Heart right ventricle (tissue), 16 donors: ENCODE data around the gene SPTBN5. TPM values are rescaled to one million over a fixed set of nuclear protein-coding genes. Genes with fewer than 3 reads are reported as not detected.

Experiments
- ATAC-seq, 8 donors: fragments of 200-7000 bp; cut with Tn5 transposase; one replicate each; pipeline ENCODE4 v1.9.1; 2020; ENCODE audit warnings: mild to moderate bottlenecking in 8 of 8, moderate library complexity in 8 of 8, moderate number of reproducible peaks in 1 of 8
- DNase-seq, 2 donors: peaks; one replicate each; pipeline ENCODE4 v3.0.0-alpha.2; 2020
- H3K27ac ChIP-seq, 10 donors: fragments of 200-600 bp; sonication (generic) in 2 of 10; one replicate each; pipeline versions ENCODE4 v1.5.0 to v1.8.0; 2020 to 2022; ENCODE audit warnings: mild to moderate bottlenecking in 3 of 10
- H3K27me3 ChIP-seq, 7 donors: fragments of 200-600 bp; one replicate each; pipeline ENCODE4 v1.8.0; 2021 to 2022; ENCODE audit warnings: mild to moderate bottlenecking in 2 of 7
- H3K36me3 ChIP-seq, 9 donors: fragments of 200-600 bp; sonication (generic) in 1 of 9; one replicate each; pipeline versions ENCODE4 v1.5.0 to v1.8.0; 2020 to 2022; ENCODE audit warnings: mild to moderate bottlenecking in 2 of 9
- H3K4me1 ChIP-seq, 9 donors: fragments of 200-600 bp; sonication (generic) in 1 of 9; one replicate each; pipeline versions ENCODE4 v1.5.0 to v1.8.0; 2020 to 2022; ENCODE audit warnings: mild to moderate bottlenecking in 4 of 9
- H3K4me3 ChIP-seq, 10 donors: fragments of 200-600 bp; sonication (generic) in 2 of 10; one replicate each; pipeline versions ENCODE4 v1.5.0 to v1.8.0; 2020 to 2022; ENCODE audit warnings: mild to moderate bottlenecking in 7 of 10, moderate library complexity in 2 of 10
- H3K9me3 ChIP-seq, 11 donors: fragments of 200-600 bp in 10 of 11; sonication (generic) in 2 of 11; one replicate each; pipeline versions ENCODE4 v1.5.0 to v1.8.0; 2013 to 2022; ENCODE audit warnings: mild to moderate bottlenecking in 2 of 11, control low read depth in 1 of 11, moderate library complexity in 1 of 11
- WGBS, 2 donors: extraction: QIAGEN DNeasy Blood & Tissue Kit; methylation state at CpG; one replicate each; pipeline ENCODE4 v1.1.7; 2013; ENCODE audit warnings: inconsistent platforms in 1 of 2; 5-methylcytosine and 5-hydroxymethylcytosine counted together
- intact Hi-C, 10 donors: fragments of 100-400 bp; cut with DNase I; formaldehyde crosslinking; loops; one replicate each; pipeline versions ENCODE4 v1.11.1 to v1.14.2; 2022
- polyA plus RNA-seq, 2 donors: library from polyadenylated mRNA; stranded (reverse); fragments of 200-250 nt; gene quantifications; one replicate each; pipeline ENCODE4 v1.2.3, GENCODE V29; 2013
- total RNA-seq, 10 donors: library from RNA; stranded (reverse); fragmentation: NEBNext Ultra II Directional in 3 of 10; extraction: Animal tissue kit (Norgen Biotek cat#: 25700) in 3 of 10; gene quantifications; one replicate each; pipeline versions ENCODE4 v1.2.1 to v1.2.4, GENCODE V29; 2021 to 2023
- TF ChIP-seq, protein P1 (sequence below), 9 donors: fragments of 200-600 bp; sonication (generic) in 2 of 9; IDR thresholded peaks; one replicate each; pipeline versions ENCODE4 v1.5.0 to v1.8.0; 2021 to 2022; ENCODE audit warnings: antibody characterized with exemption in 9 of 9, mild to moderate bottlenecking in 5 of 9, moderate library complexity in 1 of 9
- donor health status: Arrhythmogenic right ventricular cardiomyopathy.
- donor health status: ischemic (EF 13 %, LVEDD 7.1; RV severe dilation, severe dysfunction).
- donor health status: healthy with polysubstance abuse.
- donor health status: DM: no; HTN: yes; CAD: no.
- donor health status: DM: no; HTN: no; CAD: no.
- donor health status: ischemic (EF 25% LVEDD 6.9; RV normal size, moderate dysfunction).
- donor health status: ischemic (EF 25% LVEDD 5.7; RV mildly dilated, moderate dysfunction).
- donor health status: healthy.
- donor health status: DM: yes; HTN: yes; CAD: no.
- donor health status: Ischemic cardiomyopathy.
- donor health status: ischemic (EF 35%, LVEDD 5.7; RV mildly dilated, moderate dysfunction).
- donor health status: nonischemic (EF 11% LVEDD 7.7; RV severe dilation, severe dysfunction).
- donor health status: DM: yes; HTN: yes; CAD: no.
- donor health status: PGD.
- donor health status: ischemic (EF 29% LVEDD 5.4; RV normal size, mild dysfunction).
- donor health status: nonischemic (EF 23%, LVEDD 6.1; RV moderate dilation, normal function).

The SPTBN5 gene
- total and polyA plus RNA-seq, 12 donors = 0.94 to 8.7 (median 2.4) TPM

DNA sequence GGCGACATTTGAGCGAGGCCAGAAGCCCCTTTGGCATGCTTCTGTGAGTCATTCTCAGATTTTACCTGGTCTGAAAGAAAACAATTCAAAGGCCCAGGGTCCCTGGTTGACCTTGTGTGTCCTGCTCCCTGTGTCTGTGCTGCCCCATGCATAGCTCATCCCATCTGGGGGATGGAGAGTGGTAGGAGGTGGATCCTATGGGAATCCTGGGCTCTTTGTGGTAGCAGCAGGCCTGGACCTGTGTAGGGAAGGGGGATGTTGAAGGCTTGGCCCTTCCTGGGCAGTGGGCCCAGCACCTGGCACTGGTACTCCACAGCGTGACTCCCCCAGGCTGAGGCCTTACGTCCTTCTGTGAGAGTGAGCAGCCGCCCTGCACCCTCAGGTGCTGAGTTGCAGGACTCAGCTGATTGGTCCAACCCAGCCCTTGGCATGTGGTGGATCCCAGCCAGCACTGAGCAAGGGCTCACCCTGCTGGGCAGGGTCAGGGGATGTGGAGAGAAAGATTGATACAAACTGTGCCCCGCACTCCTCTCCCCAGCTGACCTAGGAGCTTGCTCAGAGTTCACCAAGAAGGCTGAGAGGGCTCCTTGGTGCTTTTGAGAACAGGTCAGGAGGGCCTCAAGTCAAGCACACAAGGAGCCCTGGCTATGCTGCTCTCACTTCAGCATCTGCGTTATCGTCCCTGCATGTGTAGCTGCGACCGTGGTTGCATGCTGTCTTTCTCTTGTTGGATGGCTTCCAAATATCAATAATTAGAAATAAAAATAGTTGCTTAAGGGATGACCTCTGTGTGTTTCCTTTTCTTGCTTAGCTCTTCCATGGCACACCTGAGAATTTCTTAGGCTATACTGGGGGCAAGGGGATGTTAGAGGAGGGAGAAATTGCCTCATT is 87.3 kb downstream of the SPTBN5 start:
- Histone ChIP-seq H3K27me3 (no peaks in the 10 kb centered on the region), H3K9me3 (no peaks in the 10 kb centered on the region), H3K4me1 (peaks cover 0 to 39% (median 6%) of the 10 kb centered on the region in 9 donors), H3K4me3 (no peak overlapping the region), H3K36me3 (peaks cover 0 to 8% (median 0%) of the 10 kb centered on the region in 9 donors), H3K27ac (no peak overlapping the region)
- peak; percentile 39 to 77 (median 61) for ATAC-seq
- WGBS, 2 donors = 55 to 79% methylated on average over 10 of the region's 10 CpGs
- TF ChIP-seq, protein P1, sequence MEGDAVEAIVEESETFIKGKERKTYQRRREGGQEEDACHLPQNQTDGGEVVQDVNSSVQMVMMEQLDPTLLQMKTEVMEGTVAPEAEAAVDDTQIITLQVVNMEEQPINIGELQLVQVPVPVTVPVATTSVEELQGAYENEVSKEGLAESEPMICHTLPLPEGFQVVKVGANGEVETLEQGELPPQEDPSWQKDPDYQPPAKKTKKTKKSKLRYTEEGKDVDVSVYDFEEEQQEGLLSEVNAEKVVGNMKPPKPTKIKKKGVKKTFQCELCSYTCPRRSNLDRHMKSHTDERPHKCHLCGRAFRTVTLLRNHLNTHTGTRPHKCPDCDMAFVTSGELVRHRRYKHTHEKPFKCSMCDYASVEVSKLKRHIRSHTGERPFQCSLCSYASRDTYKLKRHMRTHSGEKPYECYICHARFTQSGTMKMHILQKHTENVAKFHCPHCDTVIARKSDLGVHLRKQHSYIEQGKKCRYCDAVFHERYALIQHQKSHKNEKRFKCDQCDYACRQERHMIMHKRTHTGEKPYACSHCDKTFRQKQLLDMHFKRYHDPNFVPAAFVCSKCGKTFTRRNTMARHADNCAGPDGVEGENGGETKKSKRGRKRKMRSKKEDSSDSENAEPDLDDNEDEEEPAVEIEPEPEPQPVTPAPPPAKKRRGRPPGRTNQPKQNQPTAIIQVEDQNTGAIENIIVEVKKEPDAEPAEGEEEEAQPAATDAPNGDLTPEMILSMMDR (IDR thresholded peaks at IDR 0.05) = peak in 4 of 9 donors; percentile 12 to 36 (median 28)
- DNase-seq = peak in 1 of 2 donors; percentile 28
- intact Hi-C loops = loop anchor here in 1 of 10 donors (10.0 kb wide), 1 partner anchor 202 kb away; no protein-coding TSS in a partner anchor

DNA sequence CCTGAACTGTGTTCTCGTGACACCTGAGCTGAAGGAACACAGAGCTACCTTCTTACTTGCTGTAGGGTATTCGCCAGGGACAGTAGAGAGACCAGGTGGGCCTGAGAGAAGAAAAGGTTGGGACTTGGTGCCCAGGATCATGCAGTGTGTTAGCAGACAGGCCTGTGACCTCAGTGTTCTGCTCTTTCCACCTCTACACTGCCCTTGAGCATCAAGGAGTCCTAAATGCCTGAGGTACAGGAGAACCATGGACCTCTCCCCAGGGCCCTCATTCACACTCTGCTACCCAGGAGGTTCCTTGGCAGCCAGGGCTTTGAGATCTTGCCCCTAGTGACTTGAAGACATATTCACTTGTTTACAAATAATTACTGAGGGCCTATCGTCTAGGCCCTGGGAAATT is 88.1 kb downstream of the SPTBN5 start:
- Histone ChIP-seq H3K36me3 (peaks cover 0 to 16% (median 4%) of the 10 kb centered on the region in 9 donors), H3K4me1 (peaks cover 0 to 32% (median 6%) of the 10 kb centered on the region in 9 donors), H3K27ac (no peak overlapping the region), H3K4me3 (no peak overlapping the region), H3K27me3 (no peaks in the 10 kb centered on the region), H3K9me3 (no peaks in the 10 kb centered on the region)
- intact Hi-C loops = loop anchor here in 1 of 10 donors (10.0 kb wide), 1 partner anchor 201 kb away; no protein-coding TSS in a partner anchor
- no peak for DNase-seq
- no peak for ATAC-seq
- 86 to 90% methylated on average over 3 of the region's 3 CpGs for WGBS, 2 donors
- TF ChIP-seq, protein P1 (IDR thresholded peaks at IDR 0.05) = no peak

DNA sequence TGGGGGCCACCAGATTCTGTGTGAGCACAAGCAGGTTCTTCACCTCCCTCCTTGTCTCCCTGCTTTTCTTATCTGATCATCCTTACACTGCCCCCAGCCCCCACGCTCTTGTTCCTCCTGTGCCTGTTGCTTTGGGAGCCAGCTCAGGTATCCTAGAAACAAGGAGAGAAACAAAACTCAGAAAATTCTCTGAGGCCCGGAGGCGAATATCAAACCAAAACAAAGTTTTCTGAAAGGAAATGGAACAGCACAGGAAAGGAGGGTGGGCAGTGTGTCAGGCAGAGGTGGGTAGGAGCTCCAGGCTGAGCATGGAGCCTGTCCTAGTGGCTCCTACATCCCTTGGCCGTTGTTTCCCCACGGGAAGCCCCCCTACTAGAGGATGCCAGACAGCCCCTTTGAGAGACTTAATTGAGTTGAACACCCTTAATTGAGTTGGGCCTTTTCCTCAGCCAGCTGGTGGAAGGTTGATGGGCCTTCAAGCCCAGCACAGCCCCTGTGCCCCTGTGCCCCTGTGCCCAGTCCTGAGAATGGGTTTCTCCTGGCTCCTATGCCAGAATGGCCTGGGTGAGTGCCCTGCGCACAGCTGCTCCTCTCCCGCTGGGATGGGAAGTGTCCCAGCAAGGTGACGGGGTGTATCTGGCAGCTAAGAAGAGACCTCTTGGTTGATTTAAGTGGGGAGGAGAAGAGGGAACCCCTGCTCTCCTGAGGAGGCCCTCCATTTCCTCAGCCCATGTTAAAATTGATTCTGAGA is 88.8 kb downstream of the SPTBN5 start:
- intact Hi-C loops = loop anchor here in 1 of 10 donors (10.0 kb wide), 1 partner anchor 200 kb away; no protein-coding TSS in a partner anchor
- TF ChIP-seq, protein P1 (IDR thresholded peaks at IDR 0.05) = no peak
- H3K36me3 ChIP-seq = peaks cover 0 to 22% (median 8%) of the 10 kb centered on the region in 9 donors
- DNase-seq (no peak), ATAC-seq (peak in 1 of 8 donors; percentile 13)
- no peak overlapping the region for H3K4me3 ChIP-seq
- WGBS, 2 donors = 67 to 69% methylated on average over 8 of the region's 8 CpGs
- H3K27me3 ChIP-seq = no peaks in the 10 kb centered on the region
- H3K4me1 ChIP-seq = peaks cover 0 to 32% (median 6%) of the 10 kb centered on the region in 9 donors
- H3K27ac ChIP-seq = no peak overlapping the region
- H3K9me3 ChIP-seq = no peaks in the 10 kb centered on the region

DNA sequence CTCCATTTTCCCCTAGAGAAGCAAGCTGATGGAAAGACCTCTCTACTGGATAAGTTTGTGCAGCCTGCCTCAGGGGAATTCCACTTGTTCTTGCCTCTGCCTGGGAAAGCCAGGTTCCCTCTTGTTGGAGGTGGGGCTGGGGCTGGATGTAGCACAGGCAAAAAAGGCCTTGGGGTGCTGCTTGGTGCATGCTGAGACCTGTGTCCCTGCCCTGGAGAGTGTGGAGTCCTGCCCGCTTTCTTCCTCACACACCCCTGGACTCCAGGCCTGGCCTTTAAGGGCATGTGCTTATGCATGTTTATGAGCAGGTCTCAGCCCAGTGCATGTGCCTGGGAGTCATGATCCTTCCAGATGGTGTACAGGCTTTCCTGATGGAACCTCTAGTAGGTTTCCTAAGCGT is 89.5 kb downstream of the SPTBN5 start:
- DNase-seq (no peak), ATAC-seq (peak in 2 of 8 donors; percentile 13 to 18)
- Histone ChIP-seq H3K27ac (no peak overlapping the region), H3K4me1 (peaks cover 0 to 27% (median 3%) of the 10 kb centered on the region in 9 donors), H3K27me3 (no peaks in the 10 kb centered on the region), H3K36me3 (peaks cover 0 to 30% (median 8%) of the 10 kb centered on the region in 9 donors), H3K4me3 (no peak overlapping the region), H3K9me3 (no peaks in the 10 kb centered on the region)
- intact Hi-C loops = loop anchor here in 1 of 10 donors (10.0 kb wide), 1 partner anchor 200 kb away; no protein-coding TSS in a partner anchor
- TF ChIP-seq, protein P1 (IDR thresholded peaks at IDR 0.05) = no peak
- 96 to 98% methylated on average over 2 of the region's 2 CpGs for WGBS, 2 donors
